Cardiac septum (tissue), 1 donor: Measurements from ENCODE around the gene ATP6V0E2. TPM values are rescaled to one million over a fixed set of nuclear protein-coding genes. Genes with fewer than 3 reads are reported as not detected.

Experiments
- DNase-seq: peaks from one replicate; pipeline ENCODE4 v3.0.0-alpha.2; 2020; ENCODE audit warnings: low spot score
- intact Hi-C: fragments of 100-400 bp; cut with DNase I; formaldehyde crosslinking; loops from one replicate; pipeline ENCODE4 v1.14.0; 2022
- total RNA-seq: library from RNA; stranded (reverse); fragmentation: NEBNext Ultra II Directional; extraction: Animal tissue kit (Norgen Biotek cat#: 25700); gene quantifications from one replicate; pipeline ENCODE4 v1.2.1, GENCODE V29; 2021
- donor health status: DM: no; HTN: no; CAD: no.

Gene ATP6V0E2
- total RNA-seq, 1 donor from 2014 or later, result 80.2 TPM

GRCh38 chr7:149837564-149838223, 36.1 kb upstream of the ATP6V0E2 start:
- intact Hi-C loops, result loop anchor here (1.0 to 5.0 kb wide), 3 partner anchors 35 to 120 kb away; partner anchors contain the start of gene ATP6V0E2

DNA sequence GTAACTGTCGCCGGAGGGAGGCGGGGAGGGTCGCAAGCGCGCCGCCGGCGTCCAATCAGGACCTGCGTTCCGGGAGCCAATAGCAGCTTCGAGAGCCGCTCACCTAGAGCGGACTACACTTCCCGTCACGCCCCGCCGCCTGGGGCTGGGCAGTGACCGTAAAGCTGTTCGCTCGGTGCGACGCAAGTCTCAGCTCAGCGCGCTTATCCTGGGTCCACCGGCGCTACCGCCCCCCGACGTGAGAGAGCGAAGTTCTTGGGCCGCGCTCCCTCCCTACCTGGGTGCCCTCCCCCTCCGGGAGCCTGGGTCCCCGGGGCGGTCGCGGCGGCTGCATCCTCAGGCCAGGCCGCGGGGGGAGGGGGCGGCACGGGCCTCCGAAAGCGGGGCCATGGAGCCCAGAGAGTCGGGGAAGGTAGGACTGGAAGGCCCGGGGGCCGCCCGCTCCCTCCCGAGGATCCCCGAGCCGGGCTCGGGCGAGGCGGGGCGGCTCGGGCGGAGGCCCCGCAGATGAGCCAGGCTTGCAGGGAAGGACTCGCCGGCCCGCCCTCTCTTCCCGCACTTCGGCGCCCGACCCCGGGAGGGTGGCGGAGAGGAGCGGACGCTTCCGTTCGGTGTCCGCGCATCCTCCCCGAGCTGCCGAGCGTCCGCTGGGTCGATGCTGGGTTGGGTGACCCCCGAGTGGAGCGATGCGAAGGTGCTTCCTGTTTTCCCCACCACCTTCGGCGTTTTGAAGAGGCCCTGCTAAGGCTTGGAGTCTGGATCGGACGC, 35.4 kb upstream of the ATP6V0E2 start, which contains the start of gene ZNF862:
Gene ZNF862 (plus strand): TSS at position 152 of the 768 bp plus-strand sequence. CDS start 237 bp downstream, at position 389.
- intact Hi-C loops, result loop anchor here (1.0 to 5.0 kb wide), 3 partner anchors 34 to 121 kb away; partner anchors contain the start of gene ATP6V0E2
- peak; percentile 99 for DNase-seq

More at GRCh38 chr7:149837564-149838223, 36.1 kb upstream of the ATP6V0E2 start:
- DNase-seq, result no peak

DNA sequence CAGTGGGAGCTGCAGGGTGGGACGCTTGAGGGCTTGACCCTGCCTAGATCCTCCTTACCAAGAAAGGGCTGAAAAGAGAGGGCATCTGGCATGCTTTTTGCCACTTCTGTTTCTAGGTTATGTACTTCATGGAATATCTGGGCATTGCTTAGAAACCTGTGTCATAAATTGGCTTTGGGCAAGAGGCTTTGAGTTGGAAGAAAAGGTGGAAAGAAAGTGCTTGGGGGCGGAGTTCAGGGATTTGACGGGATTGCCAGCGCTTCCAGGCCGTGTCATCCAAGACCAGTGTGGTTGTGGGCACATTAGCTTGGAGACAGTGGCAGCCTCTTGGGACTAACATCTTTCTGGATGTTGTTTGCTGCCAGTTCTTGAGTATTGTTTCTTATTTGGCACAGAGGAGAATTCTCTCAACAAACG, 34.8 kb upstream of the ATP6V0E2 start:
- intact Hi-C loops, result loop anchor here (1.0 to 5.0 kb wide), 3 partner anchors 33 to 122 kb away; partner anchors contain the start of gene ATP6V0E2
- DNase-seq, result no peak

- DNase-seq, result no peak
- intact Hi-C loops, result loop anchor here (5.0 kb wide), 2 partner anchors 32 to 123 kb away; partner anchors contain the start of gene ATP6V0E2
Measured at GRCh38 chr7:149839933-149840332, 33.8 kb upstream of the ATP6V0E2 start.

DNA sequence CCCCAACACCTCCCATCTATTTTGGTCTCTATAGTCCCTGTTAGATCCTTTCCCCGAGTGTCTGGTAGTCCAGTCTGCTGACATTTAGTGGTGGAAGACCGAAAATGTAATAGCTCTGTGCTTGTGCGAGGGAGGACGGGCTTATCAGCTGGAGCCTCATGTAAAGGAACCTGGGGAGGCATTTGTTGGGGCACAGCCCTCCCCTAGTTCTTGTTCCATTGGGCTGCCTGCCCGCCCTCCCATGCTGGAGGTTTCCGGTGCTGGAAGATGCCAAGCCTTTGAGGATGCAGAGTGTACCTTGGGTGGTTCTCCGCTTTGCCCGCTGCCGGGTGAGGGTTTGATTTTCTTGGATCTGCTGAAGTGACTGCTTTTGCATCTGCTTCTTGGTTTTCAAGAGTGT, 30.2 kb upstream of the ATP6V0E2 start:
- no peak for DNase-seq
- intact Hi-C loops, result no loop called here

GRCh38 chr7:149844445-149844844, 29.3 kb upstream of the ATP6V0E2 start:
- intact Hi-C loops, result no loop called here
- DNase-seq, result no peak

- intact Hi-C loops, result no loop called here
- DNase-seq, result no peak
Measured at GRCh38 chr7:149845257-149845980, 28.4 kb upstream of the ATP6V0E2 start.

- intact Hi-C loops, result no loop called here
- DNase-seq, result no peak
Measured at GRCh38 chr7:149846021-149846420, 27.7 kb upstream of the ATP6V0E2 start.

DNA sequence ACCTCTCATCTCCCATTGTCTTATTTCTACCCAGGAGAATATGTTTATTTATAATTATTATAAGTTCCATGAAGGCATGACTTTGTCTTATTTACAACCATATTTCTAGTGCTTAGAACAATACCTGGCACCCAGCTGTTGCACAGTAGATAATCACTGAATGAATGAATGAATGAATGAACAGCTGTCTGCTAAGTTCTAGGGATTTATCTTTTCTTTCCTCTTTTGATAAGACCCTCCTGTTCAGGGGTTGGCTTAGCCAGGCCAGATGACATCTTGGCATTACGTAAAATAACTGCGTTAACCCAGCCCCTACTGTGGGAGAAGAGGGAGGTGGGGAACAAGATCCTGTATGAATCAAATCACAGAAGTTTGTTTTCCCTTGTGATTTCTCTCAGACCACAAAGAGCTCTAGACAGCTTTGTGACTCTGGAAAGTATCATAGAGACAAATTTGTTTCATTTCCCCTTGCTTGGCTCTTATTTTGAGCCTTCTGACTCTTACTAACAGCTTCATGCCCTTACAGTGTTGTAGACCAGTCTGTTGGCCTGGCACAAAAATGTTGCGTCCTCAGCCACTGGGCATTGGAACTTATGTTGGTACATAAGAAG, 27.2 kb upstream of the ATP6V0E2 start:
- no peak for DNase-seq
- intact Hi-C loops, result no loop called here

DNA sequence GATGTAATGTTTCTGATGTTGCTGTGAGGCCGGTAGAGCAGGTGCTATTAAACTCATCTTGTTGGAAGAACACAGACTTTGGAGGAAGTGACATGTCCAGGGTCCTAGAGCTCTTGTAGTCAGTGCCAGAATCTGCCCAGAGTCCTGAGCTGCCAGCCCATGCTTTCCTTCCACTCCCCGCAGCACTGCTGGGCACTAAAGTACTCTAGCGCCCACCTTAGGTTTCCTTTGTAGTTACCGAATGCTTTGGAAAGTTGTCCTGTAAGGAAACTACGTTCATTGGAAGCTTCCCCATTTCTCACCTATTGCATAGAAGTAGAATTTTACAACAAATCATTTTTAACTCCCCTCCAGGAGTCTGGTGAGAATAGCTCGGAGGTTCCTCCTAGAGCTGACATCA, 24.6 kb upstream of the ATP6V0E2 start:
- DNase-seq, result no peak
- intact Hi-C loops, result no loop called here

GRCh38 chr7:149850007-149850594, 23.7 kb upstream of the ATP6V0E2 start:
- intact Hi-C loops, result no loop called here
- no peak for DNase-seq

GRCh38 chr7:149850716-149851115, 23.1 kb upstream of the ATP6V0E2 start:
- no peak for DNase-seq
- intact Hi-C loops, result no loop called here

- intact Hi-C loops, result no loop called here
Measured at GRCh38 chr7:149851449-149851848, 22.3 kb upstream of the ATP6V0E2 start.

DNA sequence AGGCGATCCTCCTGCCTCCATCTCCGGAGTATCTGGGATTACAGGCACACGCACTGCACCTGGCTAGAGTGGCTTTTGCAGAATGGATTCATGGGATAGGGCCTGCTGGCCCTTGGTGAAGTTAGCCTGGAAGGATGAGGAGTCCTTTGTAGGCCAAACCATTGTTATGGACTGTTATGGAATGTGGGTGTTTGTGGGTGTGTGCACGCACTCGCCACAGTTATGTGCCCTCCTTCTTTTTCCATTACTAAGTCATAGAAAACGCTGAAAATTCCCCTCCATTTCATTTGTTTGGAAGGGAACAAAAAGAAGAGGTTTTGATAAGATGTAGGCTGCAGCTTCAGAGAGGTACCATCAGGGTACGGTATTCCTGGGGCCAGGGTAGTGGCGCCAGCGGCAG, 20.6 kb upstream of the ATP6V0E2 start:
- intact Hi-C loops, result no loop called here
- DNase-seq, result no peak

More at GRCh38 chr7:149851449-149851848, 22.3 kb upstream of the ATP6V0E2 start:
- no peak for DNase-seq

GRCh38 chr7:149854611-149855360, 19.0 kb upstream of the ATP6V0E2 start:
- intact Hi-C loops, result no loop called here
- DNase-seq, result no peak

DNA sequence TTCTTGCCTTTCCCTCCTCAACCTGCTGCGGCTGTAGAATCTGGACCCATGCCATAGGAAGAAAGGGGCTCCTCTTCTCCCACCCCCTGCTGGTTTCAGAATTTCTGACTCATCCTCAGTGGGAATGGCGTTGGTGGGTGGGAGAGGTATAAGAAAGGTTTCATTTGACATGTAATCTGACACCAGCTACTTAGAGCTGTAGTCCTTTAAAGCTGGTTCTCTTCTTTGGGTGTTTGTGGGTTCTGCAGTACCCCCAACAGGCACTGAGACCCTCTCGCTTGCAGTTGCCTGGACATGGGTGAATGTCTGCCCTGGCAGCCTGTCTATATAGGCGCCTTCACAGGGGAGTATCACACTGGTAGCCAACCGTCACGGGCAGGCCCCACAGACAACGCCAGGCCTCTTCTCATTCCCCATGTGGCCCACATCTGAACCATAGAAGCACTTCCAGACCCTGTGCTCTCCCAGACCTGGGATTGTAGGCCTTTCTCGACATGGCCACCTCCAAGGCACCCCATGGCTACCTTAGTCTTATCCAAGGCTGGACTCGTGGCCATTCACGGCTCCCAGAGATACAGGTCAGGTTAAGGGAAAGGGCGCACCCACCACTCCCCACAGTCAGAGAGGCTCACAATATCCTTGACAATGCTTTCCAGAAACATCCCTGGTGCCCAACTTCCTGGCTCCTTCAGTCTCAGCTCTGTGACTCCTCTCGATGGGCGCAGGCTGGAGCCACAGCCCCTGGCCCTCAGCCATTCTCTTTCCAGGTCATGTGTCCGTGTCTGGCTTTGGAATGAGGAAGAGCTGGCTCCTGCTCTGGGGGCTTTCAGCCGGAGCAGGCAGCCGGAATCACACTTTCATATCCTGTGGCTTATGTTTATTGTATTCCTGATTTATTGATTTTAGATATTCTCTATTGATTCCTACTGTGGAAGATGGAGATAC, 18.1 kb upstream of the ATP6V0E2 start:
- DNase-seq, result no peak
- intact Hi-C loops, result no loop called here

DNA sequence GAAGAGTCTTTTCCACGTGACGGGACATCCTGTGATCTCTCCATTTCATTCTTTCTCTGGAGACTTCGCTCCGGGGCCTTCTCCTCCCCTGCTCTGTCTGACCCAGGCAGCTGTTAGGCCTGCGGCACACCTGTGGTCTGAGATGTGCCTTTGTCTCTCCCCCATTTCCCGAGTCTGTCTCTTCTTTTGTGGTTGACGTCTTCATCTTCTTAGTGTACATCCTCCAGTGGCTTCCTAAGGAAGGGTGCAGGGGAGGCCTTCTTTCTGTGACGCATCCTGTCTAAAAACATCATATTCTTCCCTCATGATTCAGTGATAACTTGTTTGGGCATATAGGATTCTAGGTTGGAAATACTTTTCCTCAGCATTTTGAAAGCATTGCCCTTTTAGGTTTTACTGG, 17.2 kb upstream of the ATP6V0E2 start:
- no peak for DNase-seq
- intact Hi-C loops, result no loop called here
